GM10266 (cell line): ENCODE measurements around the gene PDIA6.

ENCODE experiments used
- DNase-seq: peaks from one replicate; pipeline ENCODE4 v3.0.0; 2012; ENCODE audit errors: extremely low spot score
- CTCF ChIP-seq: IDR thresholded peaks from 2 replicates; pipeline ENCODE4 v1.5.1; 2012; ENCODE audit warnings: mild to moderate bottlenecking, low read depth; ENCODE audit not compliant: control insufficient read depth, insufficient read depth; ENCODE audit errors: missing control alignments

The PDIA6 gene

DNA sequence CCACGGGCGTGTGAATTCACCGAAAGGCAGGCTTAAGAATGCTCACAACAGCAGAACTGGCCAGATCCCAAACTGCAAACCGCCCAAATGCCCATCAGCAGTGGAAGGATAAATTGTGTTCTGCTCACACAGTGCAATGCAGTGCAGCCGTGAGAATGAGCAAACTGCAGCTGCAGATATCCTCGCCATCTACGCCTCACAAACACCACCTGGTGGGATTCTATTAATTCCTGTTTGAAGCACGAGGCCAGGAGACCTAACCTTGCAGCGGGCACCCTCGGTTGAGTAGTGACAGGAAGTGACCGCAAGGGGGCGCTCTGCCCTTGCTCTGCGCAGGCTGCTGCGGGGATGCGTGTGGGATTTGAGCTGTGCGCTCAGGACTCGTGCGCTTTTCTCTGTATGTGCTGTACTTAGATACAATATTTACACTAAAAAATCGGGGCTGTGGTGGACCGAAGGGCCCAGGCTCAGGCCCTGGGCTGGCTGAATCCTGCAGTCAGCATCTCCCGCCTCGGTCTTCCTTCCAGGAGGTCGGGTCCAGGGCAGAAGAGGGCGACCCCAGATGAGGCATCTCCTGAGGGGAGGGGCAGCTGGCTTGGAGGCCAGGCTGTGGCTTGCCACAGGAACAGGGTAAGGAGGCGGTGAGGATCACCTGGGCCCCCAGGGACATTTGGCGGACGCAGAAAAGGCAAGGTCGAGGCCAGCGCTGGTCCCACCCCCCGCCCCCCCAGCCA, 19.8 kb upstream of the PDIA6 start:
- peak; percentile 98 for TF ChIP-seq CTCF
- peak; percentile 86 for DNase-seq

GRCh38 chr2:10831400-10831985, 18.9 kb upstream of the PDIA6 start:
- no peak for TF ChIP-seq CTCF

GRCh38 chr2:10830641-10831399, 18.2 kb upstream of the PDIA6 start:
- TF ChIP-seq CTCF, result no peak
- no peak for DNase-seq

More at GRCh38 chr2:10831400-10831985, 18.9 kb upstream of the PDIA6 start:
- DNase-seq, result no peak

DNA sequence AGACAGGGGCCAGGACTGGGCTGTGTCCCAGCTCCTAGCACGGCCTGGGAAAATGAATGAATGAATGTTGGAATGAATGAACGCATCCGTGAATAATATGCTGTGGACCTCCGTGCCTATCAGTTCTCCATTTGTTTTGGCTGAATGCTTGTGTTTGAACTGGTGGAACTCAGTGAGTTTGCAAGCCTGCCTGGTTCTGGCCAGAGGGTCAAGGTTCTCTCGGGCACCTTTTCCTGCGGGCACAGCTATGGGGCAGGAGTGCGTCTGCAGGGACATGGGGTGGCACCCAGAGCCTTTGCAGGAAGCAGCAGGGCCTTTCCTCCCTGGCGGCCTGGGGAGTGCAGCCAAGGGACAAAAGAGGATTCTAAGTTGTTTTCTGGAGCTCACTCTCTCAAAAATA, 17.6 kb upstream of the PDIA6 start:
- no peak for DNase-seq
- no peak for TF ChIP-seq CTCF

GRCh38 chr2:10829299-10829698, 16.7 kb upstream of the PDIA6 start:
- no peak for DNase-seq
- TF ChIP-seq CTCF, result no peak

GRCh38 chr2:10828346-10828745, 15.8 kb upstream of the PDIA6 start:
- no peak for TF ChIP-seq CTCF
- DNase-seq, result no peak
